SU-DHL-6 (cell line): ENCODE results near the gene STAM2.

Experiments
- H2AFZ ChIP-seq: fragments of 200-600 bp; sonication (generic); 2 replicates; pipeline ENCODE4 v1.6.1; 2014; ENCODE audit warnings: low read depth, mild to moderate bottlenecking, moderate library complexity, mixed read lengths, antibody characterized with exemption, low read length; ENCODE audit not compliant: severe bottlenecking
- H3F3A ChIP-seq: fragments of 200-600 bp; shearing (Covaris generic); 2 replicates; pipeline ENCODE4 v1.6.0; 2016; ENCODE audit warnings: antibody characterized with exemption, mild to moderate bottlenecking; ENCODE audit not compliant: insufficient read depth
- H3K27ac ChIP-seq: fragments of 200-600 bp; sonication (generic); 2 replicates; pipeline ENCODE4 v1.5.1; 2016; ENCODE audit warnings: low read depth, mild to moderate bottlenecking, low read length, moderate library complexity, mixed read lengths
- H3K27me3 ChIP-seq: fragments of 200-600 bp; sonication (generic), shearing (Covaris generic); 2 replicates; pipeline ENCODE4 v1.6.0; 2014; ENCODE audit warnings: mild to moderate bottlenecking, low read length
- H3K36me3 ChIP-seq: fragments of 200-600 bp; sonication (generic); 2 replicates; pipeline ENCODE4 v1.6.1; 2014; ENCODE audit warnings: mild to moderate bottlenecking, low read length, mixed read lengths
- H3K4me2 ChIP-seq: fragments of 300-600, 200-600 bp; shearing (Covaris generic), sonication (generic); 2 replicates; pipeline ENCODE4 v1.6.0; 2014; ENCODE audit warnings: low read length, low read depth, mild to moderate bottlenecking; ENCODE audit not compliant: poor library complexity, severe bottlenecking
- H3K4me3 ChIP-seq: fragments of 200-600 bp; sonication (generic); 2 replicates; pipeline ENCODE4 v1.5.1; 2014; ENCODE audit warnings: antibody characterized with exemption, low read length, mild to moderate bottlenecking, mixed read lengths; ENCODE audit not compliant: insufficient read depth, poor library complexity, severe bottlenecking
- H3K79me2 ChIP-seq: fragments of 200-600 bp; sonication (generic); 2 replicates; pipeline ENCODE4 v1.6.1; 2014; ENCODE audit warnings: mild to moderate bottlenecking, low read length, moderate library complexity; ENCODE audit not compliant: insufficient read depth
- H3K9ac ChIP-seq: fragments of 200-600 bp; sonication (generic); 2 replicates; pipeline ENCODE4 v1.7.0; 2014; ENCODE audit warnings: mild to moderate bottlenecking, low read length
- H3K9me2 ChIP-seq: fragments of 200-600 bp; sonication (generic); replicated peaks from 2 replicates; pipeline ENCODE4 v1.6.1; 2014; ENCODE audit warnings: low read length; ENCODE audit not compliant: insufficient read depth
- H3K9me3 ChIP-seq: fragments of 200-600 bp; sonication (generic); 2 replicates; pipeline ENCODE4 v1.6.1; 2014; ENCODE audit warnings: low read length, mixed read lengths; ENCODE audit not compliant: insufficient read depth
- H4K20me1 ChIP-seq: fragments of 200-600 bp; sonication (generic); 2 replicates; pipeline ENCODE4 v1.6.1; 2014; ENCODE audit warnings: low read depth, mild to moderate bottlenecking, antibody characterized with exemption, low read length, moderate library complexity, mixed read lengths
- CTCF ChIP-seq: fragments of 200-600 bp; sonication (generic); IDR thresholded peaks from one replicate; pipeline ENCODE4 v1.5.1; 2017; ENCODE audit warnings: antibody characterized with exemption, mild to moderate bottlenecking, low read length, moderate library complexity; ENCODE audit not compliant: insufficient read depth, poor library complexity, severe bottlenecking
- EZH2phosphoT487 ChIP-seq: fragments of 200-600 bp; sonication (generic), shearing (Covaris generic); conservative IDR thresholded peaks from 2 replicates; pipeline ENCODE4 v1.6.1; 2018; ENCODE audit warnings: mild to moderate bottlenecking, antibody characterized with exemption, low read length, moderate library complexity, mixed read lengths

Gene STAM2

GRCh38 chr2:152155209-152155608 lies 20.4 kb downstream of the STAM2 start:
- Histone ChIP-seq H3K79me2 (peaks cover 82% of the 10 kb centered on the region), H3K36me3 (no peaks in the 10 kb centered on the region)
- no peak for TF ChIP-seq EZH2phosphoT487
- TF ChIP-seq CTCF, result no peak

GRCh38 chr2:152154462-152154861 lies 21.1 kb downstream of the STAM2 start:
- Histone ChIP-seq H3K9ac (no peak overlapping the region), H3K4me3 (no peak overlapping the region), H3K9me2 (no peaks in the 10 kb centered on the region), H3F3A (no peaks in the 10 kb centered on the region), H3K36me3 (no peaks in the 10 kb centered on the region), H3K9me3 (no peaks in the 10 kb centered on the region), H3K4me2 (no peak overlapping the region), H4K20me1 (no peaks in the 10 kb centered on the region; the same call in 1 of the 2 replicates), H3K27me3 (no peaks in the 10 kb centered on the region), H2AFZ (no peak overlapping the region), H3K79me2 (peaks cover 85% of the 10 kb centered on the region), H3K27ac (no peak overlapping the region)
- no peak for TF ChIP-seq CTCF
- TF ChIP-seq EZH2phosphoT487, result no peak

More at GRCh38 chr2:152155209-152155608, 20.4 kb downstream of the STAM2 start:
- no peaks in the 10 kb centered on the region for H3K9me2 ChIP-seq
- no peaks in the 10 kb centered on the region; the same call in 1 of the 2 replicates for H4K20me1 ChIP-seq
- H3F3A ChIP-seq, result no peaks in the 10 kb centered on the region
- H3K4me3 ChIP-seq, result no peak overlapping the region
- H3K4me2 ChIP-seq, result no peak overlapping the region
- H3K27me3 ChIP-seq, result no peaks in the 10 kb centered on the region
- H2AFZ ChIP-seq, result no peak overlapping the region
- H3K27ac ChIP-seq, result no peak overlapping the region
- H3K9ac ChIP-seq, result no peak overlapping the region
- H3K9me3 ChIP-seq, result no peaks in the 10 kb centered on the region

- TF ChIP-seq EZH2phosphoT487, result no peak
- no peak for TF ChIP-seq CTCF
Measured at GRCh38 chr2:152134488-152135280, 40.9 kb downstream of the STAM2 start.

More at GRCh38 chr2:152134488-152135280, 40.9 kb downstream of the STAM2 start:
- no peaks in the 10 kb centered on the region; the same call in 1 of the 2 replicates for H3K36me3 ChIP-seq
- H3F3A ChIP-seq, result no peaks in the 10 kb centered on the region
- H3K9ac ChIP-seq, result no peak overlapping the region
- H3K4me2 ChIP-seq, result no peak overlapping the region
- H3K27ac ChIP-seq, result no peak overlapping the region
- H3K9me3 ChIP-seq, result no peaks in the 10 kb centered on the region
- H3K79me2 ChIP-seq, result no peaks in the 10 kb centered on the region
- no peaks in the 10 kb centered on the region for H4K20me1 ChIP-seq
- H2AFZ ChIP-seq, result no peak overlapping the region
- H3K4me3 ChIP-seq, result no peak overlapping the region
- no peaks in the 10 kb centered on the region for H3K27me3 ChIP-seq
- H3K9me2 ChIP-seq, result no peaks in the 10 kb centered on the region
